Common myeloid progenitor, CD34-positive (primary cell): ENCODE measurements around the gene C4orf50.

Experiments used
- CTCF ChIA-PET: fragments of 350-600 bp; sonication (Branson Sonifier 250); formaldehyde crosslinking; loops from one replicate; lab custom pipeline; 2021; ENCODE audit warnings: antibody characterized with exemption; lab: Charles Lee
- POLR2A ChIA-PET: fragments of 350-600 bp; sonication (Branson Sonifier 250); formaldehyde crosslinking; loops from one replicate; lab custom pipeline; 2021; ENCODE audit warnings: antibody characterized with exemption; lab: Charles Lee
- DNase-seq, 3 donors: peaks; one replicate each; pipeline versions ENCODE4 v3.0.0 to v3.0.0-alpha.2; 2013
- H3K27ac ChIP-seq, 2 experiments: 1 replicate in 1 of 2; 2 replicates in 1 of 2; pipeline ENCODE4 v1.7.0; 2013; ENCODE audit warnings: inconsistent platforms in 2 of 2, low read length in 2 of 2, mild to moderate bottlenecking in 2 of 2, low read depth in 1 of 2, moderate library complexity in 1 of 2; ENCODE audit not compliant: severe bottlenecking in 2 of 2, insufficient read depth in 1 of 2, poor library complexity in 1 of 2
- H3K27me3 ChIP-seq, 5 experiments: replicated peaks in 2 of 5; 1 replicate in 3 of 5; 2 replicates in 2 of 5; pipeline versions ENCODE4 v1.6.1 to v1.7.0; 2013; ENCODE audit warnings: low read length in 4 of 5, mild to moderate bottlenecking in 2 of 5, moderate library complexity in 2 of 5, inconsistent platforms in 1 of 5; ENCODE audit not compliant: insufficient read depth in 5 of 5, control insufficient read depth in 4 of 5
- H3K36me3 ChIP-seq, 4 experiments: 1 replicate in 2 of 4; 2 replicates in 2 of 4; pipeline versions ENCODE4 v1.6.1 to v1.7.0; 2013; ENCODE audit warnings: low read length in 3 of 4, control low read depth in 1 of 4, mild to moderate bottlenecking in 1 of 4; ENCODE audit not compliant: control insufficient read depth in 4 of 4, insufficient read depth in 4 of 4
- H3K4me1 ChIP-seq, 4 experiments: 1 replicate in 3 of 4; 2 replicates in 1 of 4; pipeline versions ENCODE4 v1.6.1 to v1.7.1; 2013; ENCODE audit warnings: low read length in 3 of 4, mild to moderate bottlenecking in 3 of 4, control low read depth in 1 of 4, inconsistent platforms in 1 of 4, moderate library complexity in 1 of 4; ENCODE audit not compliant: control insufficient read depth in 4 of 4, insufficient read depth in 4 of 4; ENCODE audit errors: control extremely low read depth in 1 of 4
- H3K4me3 ChIP-seq, 7 experiments: 1 replicate in 4 of 7; 2 replicates in 3 of 7; pipeline versions ENCODE4 v1.5.1 to v1.7.0; 2013; ENCODE audit warnings: mild to moderate bottlenecking in 7 of 7, low read length in 6 of 7, moderate library complexity in 6 of 7, inconsistent platforms in 2 of 7, low read depth in 2 of 7, control low read depth in 1 of 7; ENCODE audit not compliant: insufficient read depth in 4 of 7, control insufficient read depth in 1 of 7; ENCODE audit errors: extremely low read depth in 1 of 7
- H3K9me3 ChIP-seq, 5 experiments: 1 replicate in 4 of 5; 2 replicates in 1 of 5; pipeline versions ENCODE4 v1.6.1 to v1.7.1; 2013; ENCODE audit warnings: low read length in 4 of 5, mild to moderate bottlenecking in 2 of 5, inconsistent platforms in 1 of 5, low read depth in 1 of 5, moderate library complexity in 1 of 5; ENCODE audit not compliant: control insufficient read depth in 4 of 5, insufficient read depth in 2 of 5; ENCODE audit errors: control extremely low read depth in 1 of 5
- WGBS: methylation state at CpG from one replicate; pipeline ENCODE4 v1.1.5; 2013; ENCODE audit not compliant: insufficient coverage; 5-methylcytosine and 5-hydroxymethylcytosine counted together

C4orf50 gene

GRCh38 chr4:5927116-5927515, 91.1 kb downstream of the C4orf50 start:
- POLR2A ChIA-PET: no interaction called here
- Histone ChIP-seq H3K27me3 (peaks cover 0 to 67% (median 3%) of the 10 kb centered on the region in 5 experiments), H3K4me1 (no peaks in the 10 kb centered on the region), H3K4me3 (no peak overlapping the region), H3K27ac (no peak overlapping the region), H3K9me3 (no peaks in the 10 kb centered on the region), H3K36me3 (no peaks in the 10 kb centered on the region)
- CTCF ChIA-PET: no interaction called here
- WGBS: 94% methylated on average over 2 of the region's 3 CpGs
- no peak for DNase-seq

- DNase-seq: no peak
- Histone ChIP-seq H3K9me3 (no peaks in the 10 kb centered on the region), H3K27ac (no peak overlapping the region), H3K4me3 (no peak overlapping the region), H3K36me3 (no peaks in the 10 kb centered on the region), H3K4me1 (no peaks in the 10 kb centered on the region), H3K27me3 (peaks cover 0 to 68% (median 5%) of the 10 kb centered on the region in 5 experiments)
- ChIA-PET POLR2A (no interaction called here), CTCF (no interaction called here)
- WGBS: 57% methylated on average over 4 of the region's 7 CpGs
These were observed 91.6 kb downstream of the C4orf50 start for GRCh38 chr4:5926598-5926997.

- Histone ChIP-seq H3K36me3 (no peaks in the 10 kb centered on the region), H3K27ac (no peak overlapping the region), H3K4me3 (no peak overlapping the region), H3K4me1 (no peaks in the 10 kb centered on the region), H3K27me3 (peaks cover 0 to 68% (median 9%) of the 10 kb centered on the region in 5 experiments), H3K9me3 (no peaks in the 10 kb centered on the region)
- ChIA-PET CTCF (no interaction called here), POLR2A (no interaction called here)
- WGBS: 86% methylated on average over 14 of the region's 16 CpGs
- DNase-seq: no peak
These were observed 92.6 kb downstream of the C4orf50 start for GRCh38 chr4:5925419-5926200.

GRCh38 chr4:5924461-5925125, 93.6 kb downstream of the C4orf50 start:
- H3K9me3 ChIP-seq: no peaks in the 10 kb centered on the region
- WGBS: 86% methylated on average over 12 of the region's 12 CpGs
- no peaks in the 10 kb centered on the region for H3K4me1 ChIP-seq
- H3K27me3 ChIP-seq: peaks cover 0 to 69% (median 9%) of the 10 kb centered on the region in 5 experiments
- CTCF ChIA-PET: no interaction called here
- H3K27ac ChIP-seq: no peak overlapping the region
- H3K4me3 ChIP-seq: no peak overlapping the region
- POLR2A ChIA-PET: no interaction called here
- no peak for DNase-seq
- H3K36me3 ChIP-seq: no peaks in the 10 kb centered on the region

- H3K4me1 ChIP-seq: no peaks in the 10 kb centered on the region
- ChIA-PET CTCF (no interaction called here), POLR2A (no interaction called here)
- WGBS: 80% methylated on average over 6 of the region's 6 CpGs
- no peaks in the 10 kb centered on the region for H3K9me3 ChIP-seq
- no peak overlapping the region for H3K27ac ChIP-seq
- H3K27me3 ChIP-seq: peaks cover 0 to 72% (median 13%) of the 10 kb centered on the region in 5 experiments
- DNase-seq: no peak
- H3K4me3 ChIP-seq: no peak overlapping the region
- H3K36me3 ChIP-seq: no peaks in the 10 kb centered on the region
These were observed 94.9 kb downstream of the C4orf50 start for GRCh38 chr4:5923376-5923775.

- H3K36me3 ChIP-seq: no peaks in the 10 kb centered on the region
- no peak for DNase-seq
- no peak overlapping the region for H3K4me3 ChIP-seq
- no peak overlapping the region for H3K27ac ChIP-seq
- no peaks in the 10 kb centered on the region for H3K9me3 ChIP-seq
- H3K4me1 ChIP-seq: no peaks in the 10 kb centered on the region
- CTCF ChIA-PET: no interaction called here
- H3K27me3 ChIP-seq: peaks cover 0 to 77% (median 13%) of the 10 kb centered on the region in 5 experiments
- 88% methylated on average over 1 of the region's 3 CpGs for WGBS
- POLR2A ChIA-PET: no interaction called here
These were observed 95.7 kb downstream of the C4orf50 start for GRCh38 chr4:5922556-5922955.

GRCh38 chr4:5921981-5922380, 96.2 kb downstream of the C4orf50 start:
- Histone ChIP-seq H3K4me1 (no peaks in the 10 kb centered on the region), H3K4me3 (no peak overlapping the region), H3K27me3 (peaks cover 0 to 74% (median 13%) of the 10 kb centered on the region in 5 experiments), H3K27ac (no peak overlapping the region), H3K9me3 (no peaks in the 10 kb centered on the region), H3K36me3 (no peaks in the 10 kb centered on the region)
- ChIA-PET POLR2A (no interaction called here), CTCF (no interaction called here)
- 63% methylated on average over 6 of the region's 6 CpGs for WGBS
- DNase-seq: no peak
